ENCODE measurements around the gene HOTAIR. TPM values are rescaled to one million over a fixed set of nuclear protein-coding genes. Genes with fewer than 3 reads are reported as not detected.

HOTAIR gene
- total RNA-seq, 1 experiment from 2014 or later = not detected

DNA sequence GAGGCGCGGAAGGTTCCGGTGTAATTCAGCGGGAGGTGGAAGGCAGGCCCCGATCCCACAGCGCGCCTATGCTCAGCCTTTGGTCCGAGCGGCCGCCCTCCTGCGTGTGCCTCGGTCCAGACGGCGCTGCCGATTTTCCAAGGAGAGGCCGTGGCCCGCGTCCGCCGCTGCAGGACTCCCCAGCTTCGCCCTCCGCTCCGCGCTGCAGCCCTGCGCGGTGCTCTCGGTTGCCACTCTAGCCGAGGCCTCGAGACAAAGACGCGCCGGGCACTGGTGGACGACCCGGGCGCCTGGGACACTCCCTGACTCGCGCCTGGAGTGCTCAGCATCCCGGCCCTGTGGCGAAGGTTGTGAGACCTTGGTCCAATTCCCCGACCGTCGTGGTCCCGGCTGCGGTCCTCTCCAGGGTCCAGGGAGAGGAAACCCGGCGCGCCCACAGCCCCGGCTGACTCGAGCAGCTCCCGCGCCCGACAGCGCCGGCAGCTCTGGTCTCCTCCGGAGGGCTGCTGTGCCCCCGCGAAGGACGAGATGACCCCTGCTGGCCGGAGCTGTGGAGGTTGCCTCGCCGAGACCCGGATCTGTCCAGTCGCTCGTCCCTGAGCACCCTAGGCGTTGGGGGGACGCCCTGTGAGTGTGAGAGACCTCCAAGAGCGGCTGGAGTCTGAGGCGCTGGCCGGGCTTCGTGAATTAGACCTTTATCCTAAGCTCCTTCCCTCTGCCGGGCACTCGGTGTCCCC lies 13.6 kb downstream of the HOTAIR start:
- intact Hi-C loops (cut with micrococcal nuclease; ENCODE audit: unreplicated experiment) = no loop called here
- Mint-ChIP-seq H3K36me3 (ENCODE audit: insufficient read depth, unreplicated experiment) (no peaks in the 10 kb centered on the region), H3K4me1 (ENCODE audit: low read depth, unreplicated experiment) (peaks cover 8% of the 10 kb centered on the region), H3K4me3 (ENCODE audit: low read depth, unreplicated experiment) (no peak overlapping the region), H3K9me3 (ENCODE audit: low read depth, unreplicated experiment) (no peaks in the 10 kb centered on the region), H3K27ac (ENCODE audit: unreplicated experiment) (no peak overlapping the region), H3K27me3 (ENCODE audit: unreplicated experiment) (peaks cover 86% of the 10 kb centered on the region)
- BruUV-seq (replicated peaks) = no TSS peak
- CTCF ChIA-PET = interaction anchor here (0.6 kb wide), 1 partner anchor 191 kb away, joined by 3 read pairs; no protein-coding TSS in a partner anchor
- TF ChIP-seq CTCF (IDR thresholded peaks at IDR 0.05; ENCODE audit: unreplicated experiment) = no peak
- DNase-seq = no peak

DNA sequence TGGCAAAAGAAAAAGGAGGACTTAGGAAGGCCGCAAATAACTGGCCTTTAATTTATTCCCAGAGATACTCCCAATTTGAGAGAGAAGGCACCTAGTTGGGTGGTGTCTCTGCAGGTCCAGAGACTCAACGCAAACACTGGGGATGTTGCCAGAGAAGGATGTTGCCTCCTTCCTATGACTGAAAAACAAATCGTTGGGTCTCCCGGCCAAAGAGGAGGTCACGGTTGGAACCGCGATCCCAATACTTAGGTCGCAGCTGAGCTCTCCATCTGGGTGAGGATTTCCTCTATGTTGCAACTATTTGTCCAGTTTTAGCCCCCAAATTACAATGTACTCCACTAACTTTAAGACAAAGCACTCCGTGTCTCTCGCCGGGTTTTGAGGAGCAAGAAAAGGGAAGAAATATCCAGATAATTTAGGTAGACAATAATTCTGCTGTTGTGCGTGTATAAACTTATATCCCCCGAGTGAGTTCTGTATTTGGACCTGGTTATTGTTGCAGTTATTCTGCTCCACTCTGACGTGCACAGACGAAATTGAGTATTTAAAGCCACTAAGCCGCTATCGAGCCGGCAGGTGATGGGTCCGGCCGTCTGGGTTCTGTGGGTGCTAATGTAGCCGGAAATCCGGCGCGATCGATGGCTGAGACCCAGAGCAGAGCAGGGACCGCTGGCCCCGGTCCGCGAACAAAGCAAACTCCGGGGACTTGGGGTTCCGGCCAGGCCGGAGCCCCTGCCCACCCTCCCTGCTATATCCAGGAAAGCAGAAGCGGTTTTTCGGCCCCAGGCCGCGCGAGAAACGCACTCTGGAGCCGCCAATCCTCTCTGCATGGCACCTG lies 14.3 kb downstream of the HOTAIR start:
- DNase-seq = no peak
- Mint-ChIP-seq H3K27ac (ENCODE audit: unreplicated experiment) (no peak overlapping the region), H3K27me3 (ENCODE audit: unreplicated experiment) (peaks cover 86% of the 10 kb centered on the region), H3K4me3 (ENCODE audit: low read depth, unreplicated experiment) (no peak overlapping the region), H3K4me1 (ENCODE audit: low read depth, unreplicated experiment) (peaks cover 3% of the 10 kb centered on the region), H3K9me3 (ENCODE audit: low read depth, unreplicated experiment) (no peaks in the 10 kb centered on the region), H3K36me3 (ENCODE audit: insufficient read depth, unreplicated experiment) (no peaks in the 10 kb centered on the region)
- BruUV-seq (replicated peaks) = no TSS peak
- no peak for TF ChIP-seq CTCF (IDR thresholded peaks at IDR 0.05; ENCODE audit: unreplicated experiment)
- CTCF ChIA-PET = no interaction called here
- intact Hi-C loops (cut with micrococcal nuclease; ENCODE audit: unreplicated experiment) = no loop called here

GRCh38 chr12:53959314-53959713 lies 15.4 kb downstream of the HOTAIR start:
- Mint-ChIP-seq H3K36me3 (ENCODE audit: insufficient read depth, unreplicated experiment) (no peaks in the 10 kb centered on the region), H3K27ac (ENCODE audit: unreplicated experiment) (no peak overlapping the region), H3K27me3 (ENCODE audit: unreplicated experiment) (peaks cover 86% of the 10 kb centered on the region), H3K9me3 (ENCODE audit: low read depth, unreplicated experiment) (no peaks in the 10 kb centered on the region), H3K4me1 (ENCODE audit: low read depth, unreplicated experiment) (no peaks in the 10 kb centered on the region), H3K4me3 (ENCODE audit: low read depth, unreplicated experiment) (no peak overlapping the region)
- intact Hi-C loops (cut with micrococcal nuclease; ENCODE audit: unreplicated experiment) = no loop called here
- TF ChIP-seq CTCF (IDR thresholded peaks at IDR 0.05; ENCODE audit: unreplicated experiment) = no peak
- DNase-seq = no peak
- no TSS peak for BruUV-seq (replicated peaks)
- CTCF ChIA-PET = interaction anchor here (0.6 kb wide), 1 partner anchor 1214 kb away, joined by 3 read pairs; no protein-coding TSS in a partner anchor

DNA sequence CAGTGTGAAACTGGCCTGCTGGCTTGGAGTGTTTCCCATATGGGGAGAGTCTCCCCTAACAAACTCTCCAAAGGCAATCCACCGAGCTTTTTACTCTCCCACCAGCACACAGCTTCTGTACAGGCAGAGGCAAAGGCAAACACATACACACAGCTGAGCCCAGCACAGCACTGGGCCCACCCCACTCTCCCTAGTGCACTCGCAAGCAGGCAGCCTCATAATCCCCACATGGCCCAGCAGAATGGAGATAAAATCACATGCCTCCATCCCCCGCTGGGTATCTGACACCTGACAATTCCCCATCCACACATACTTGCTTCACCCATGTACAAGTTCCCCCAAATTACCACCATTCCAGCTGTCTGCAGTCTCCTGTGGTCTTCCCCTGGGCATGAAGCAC lies 16.6 kb downstream of the HOTAIR start:
- TF ChIP-seq CTCF (IDR thresholded peaks at IDR 0.05; ENCODE audit: unreplicated experiment) = no peak
- DNase-seq = no peak
- Mint-ChIP-seq H3K9me3 (ENCODE audit: low read depth, unreplicated experiment) (no peaks in the 10 kb centered on the region), H3K4me1 (ENCODE audit: low read depth, unreplicated experiment) (peaks cover 6% of the 10 kb centered on the region), H3K36me3 (ENCODE audit: insufficient read depth, unreplicated experiment) (no peaks in the 10 kb centered on the region), H3K4me3 (ENCODE audit: low read depth, unreplicated experiment) (no peak overlapping the region), H3K27me3 (ENCODE audit: unreplicated experiment) (peaks cover 86% of the 10 kb centered on the region), H3K27ac (ENCODE audit: unreplicated experiment) (no peak overlapping the region)
- no TSS peak for BruUV-seq (replicated peaks)
- intact Hi-C loops (cut with micrococcal nuclease; ENCODE audit: unreplicated experiment) = no loop called here
- CTCF ChIA-PET = interaction anchor here (0.6 kb wide), 1 partner anchor 8 kb away, joined by 3 read pairs; no protein-coding TSS in a partner anchor

Data from Calu3 (cell line).